Hepatocyte (in vitro differentiated cells): ENCODE results near the gene ATP2A2.

Experiments
- CTCF ChIP-seq: fragments of 200-600 bp; sonication (generic); IDR thresholded peaks from 2 replicates; pipeline ENCODE4 v1.5.1; 2016; ENCODE audit warnings: antibody characterized with exemption, mild to moderate bottlenecking; ENCODE audit not compliant: poor library complexity
- EZH2 ChIP-seq: fragments of 200-600 bp; sonication (generic); IDR thresholded peaks from 2 replicates; pipeline ENCODE4 v1.6.1; 2016; ENCODE audit warnings: antibody characterized with exemption, mild to moderate bottlenecking, borderline replicate concordance
- EZH2phosphoT487 ChIP-seq: fragments of 200-600 bp; sonication (generic); IDR thresholded peaks from one replicate; pipeline ENCODE4 v1.6.1; 2018; ENCODE audit warnings: antibody characterized with exemption, mild to moderate bottlenecking, low read depth, moderate library complexity; ENCODE audit not compliant: unreplicated experiment, severe bottlenecking

- no peak for TF ChIP-seq CTCF
- no peak for TF ChIP-seq EZH2
- no peak for TF ChIP-seq EZH2phosphoT487
These were observed 70.1 kb downstream of the ATP2A2 start for GRCh38 chr12:110351119-110351518.
